Fibroblast of lung (primary cell): Measurements from ENCODE around the gene CLSTN2. TPM values are rescaled to one million over a fixed set of nuclear protein-coding genes. Genes with fewer than 3 reads are reported as not detected.

Source experiments
- DNase-seq, 2 donors: peaks; one replicate each; pipeline versions ENCODE4 v3.0.0 to v3.0.0-alpha.2; 2010; ENCODE audit warnings: low read depth in 2 of 2
- H2AFZ ChIP-seq: 2 replicates; pipeline ENCODE4 v1.5.1; 2012; ENCODE audit warnings: low read length, control low read depth, inconsistent platforms
- H3K27ac ChIP-seq: 2 replicates; pipeline ENCODE4 v1.5.1; 2011; ENCODE audit warnings: low read length, control low read depth; ENCODE audit not compliant: insufficient read depth
- H3K27me3 ChIP-seq: 2 replicates; pipeline ENCODE4 v1.5.1; 2011; ENCODE audit warnings: mild to moderate bottlenecking, low read length; ENCODE audit not compliant: control insufficient read depth, insufficient read depth
- H3K36me3 ChIP-seq: 2 replicates; pipeline ENCODE4 v1.5.1; 2011; ENCODE audit warnings: low read length; ENCODE audit not compliant: control insufficient read depth, insufficient read depth
- H3K4me1 ChIP-seq: 2 replicates; pipeline ENCODE4 v1.5.1; 2011; ENCODE audit warnings: low read length; ENCODE audit not compliant: control insufficient read depth, insufficient read depth; ENCODE audit errors: extremely low read depth
- H3K4me2 ChIP-seq: 2 replicates; pipeline ENCODE4 v1.5.1; 2011; ENCODE audit warnings: low read length, control low read depth; ENCODE audit not compliant: insufficient read depth; ENCODE audit errors: extremely low read depth
- H3K4me3 ChIP-seq, 4 experiments: fragments of 200-600 bp in 1 of 4; sonication (generic) in 1 of 4; replicated peaks in 1 of 4; 2 replicates each; pipeline ENCODE4 v1.5.1; 2011 to 2016; ENCODE audit warnings: low read length in 4 of 4, low read depth in 3 of 4, mild to moderate bottlenecking in 3 of 4, control low read depth in 2 of 4, inconsistent platforms in 1 of 4, mixed read lengths in 1 of 4; ENCODE audit not compliant: insufficient read depth in 1 of 4; ENCODE audit errors: control extremely low read depth in 1 of 4
- H3K79me2 ChIP-seq: 2 replicates; pipeline ENCODE4 v1.5.1; 2012; ENCODE audit warnings: mild to moderate bottlenecking, low read length, inconsistent platforms; ENCODE audit not compliant: control insufficient read depth, insufficient read depth
- H3K9ac ChIP-seq: 2 replicates; pipeline ENCODE4 v1.5.1; 2011; ENCODE audit warnings: mild to moderate bottlenecking, low read length, control low read depth; ENCODE audit not compliant: insufficient read depth
- H3K9me3 ChIP-seq: 2 replicates; pipeline ENCODE4 v1.5.1; 2012; ENCODE audit warnings: low read depth, low read length; ENCODE audit not compliant: control insufficient read depth, insufficient read depth
- H4K20me1 ChIP-seq: 2 replicates; pipeline ENCODE4 v1.5.1; 2011; ENCODE audit warnings: low read length; ENCODE audit not compliant: control insufficient read depth, insufficient read depth; ENCODE audit errors: extremely low read depth
- CTCF ChIP-seq, 2 donors: IDR thresholded peaks in 1 of 2; conservative IDR thresholded peaks in 1 of 2; 1 replicate in 1 of 2; 2 replicates in 1 of 2; pipeline ENCODE4 v1.5.1; 2011 to 2012; ENCODE audit warnings: low read length in 2 of 2, control low read depth in 1 of 2, inconsistent platforms in 1 of 2, low read depth in 1 of 2, mild to moderate bottlenecking in 1 of 2
- EZH2 ChIP-seq: IDR thresholded peaks from 2 replicates; pipeline ENCODE4 v1.5.1; 2012; ENCODE audit warnings: low read length, control low read depth, mild to moderate bottlenecking; ENCODE audit errors: missing control alignments
- polyA plus RNA-seq, 2 donors: library from polyadenylated mRNA; depleted of rRNA in 1 of 2; stranded (reverse) in 1 of 2; unstranded in 1 of 2; fragments of >200 nt; gene quantifications; 2 replicates each; pipeline ENCODE4 v1.2.1, GENCODE V29; 2011 to 2012; ENCODE audit warnings: missing spikeins in 1 of 2
- total RNA-seq: library from RNA; depleted of rRNA; stranded (reverse); fragments of >200 nt; gene quantifications from 2 replicates; pipeline ENCODE4 v1.2.1, GENCODE V29; 2014

CLSTN2 gene
- total and polyA plus RNA-seq, 2 donors (not counting 1 experiment from before 2014, with no cell fraction given) = under 0.01 to 1.3 TPM

- no peak overlapping the region for H2AFZ ChIP-seq
- H3K79me2 ChIP-seq = no peaks in the 10 kb centered on the region
- no peaks in the 10 kb centered on the region for H3K36me3 ChIP-seq
- H3K9me3 ChIP-seq = no peaks in the 10 kb centered on the region
- H3K27me3 ChIP-seq = no peaks in the 10 kb centered on the region
- TF ChIP-seq EZH2 (no peak), CTCF (conservative IDR thresholded peaks at IDR 0.05 in 1 of 2, IDR thresholded peaks at IDR 0.05 in 1 of 2; ENCODE audit: low read depth in 1 of 2, low read length in 2 of 2) (no peak)
- H4K20me1 ChIP-seq = no peaks in the 10 kb centered on the region
- no peak for DNase-seq
- no peak overlapping the region for H3K4me3 ChIP-seq
- H3K27ac ChIP-seq = no peak overlapping the region
- no peak overlapping the region for H3K4me2 ChIP-seq
- no peak overlapping the region for H3K9ac ChIP-seq
- no peaks in the 10 kb centered on the region for H3K4me1 ChIP-seq
Measured at GRCh38 chr3:140355481-140355880, 420.5 kb downstream of the CLSTN2 start.

GRCh38 chr3:140358686-140359085 is 423.7 kb downstream of the CLSTN2 start:
- Histone ChIP-seq H3K4me1 (no peaks in the 10 kb centered on the region), H3K27ac (no peak overlapping the region), H3K79me2 (no peaks in the 10 kb centered on the region), H2AFZ (no peak overlapping the region), H3K9ac (no peak overlapping the region), H3K4me3 (no peak overlapping the region), H3K9me3 (no peaks in the 10 kb centered on the region), H3K27me3 (no peaks in the 10 kb centered on the region), H4K20me1 (no peaks in the 10 kb centered on the region), H3K4me2 (no peak overlapping the region), H3K36me3 (no peaks in the 10 kb centered on the region)
- DNase-seq = no peak
- TF ChIP-seq CTCF (conservative IDR thresholded peaks at IDR 0.05 in 1 of 2, IDR thresholded peaks at IDR 0.05 in 1 of 2; ENCODE audit: low read depth in 1 of 2, low read length in 2 of 2) (no peak), EZH2 (no peak)

- H3K79me2 ChIP-seq = no peaks in the 10 kb centered on the region
- no peak overlapping the region for H3K4me3 ChIP-seq
- no peak overlapping the region for H2AFZ ChIP-seq
- TF ChIP-seq EZH2 (no peak), CTCF (conservative IDR thresholded peaks at IDR 0.05 in 1 of 2, IDR thresholded peaks at IDR 0.05 in 1 of 2; ENCODE audit: low read depth in 1 of 2, low read length in 2 of 2) (no peak)
- no peak overlapping the region for H3K4me2 ChIP-seq
- no peak for DNase-seq
- no peaks in the 10 kb centered on the region for H3K4me1 ChIP-seq
- H3K27me3 ChIP-seq = no peaks in the 10 kb centered on the region
- H4K20me1 ChIP-seq = no peaks in the 10 kb centered on the region
- no peaks in the 10 kb centered on the region for H3K9me3 ChIP-seq
- H3K9ac ChIP-seq = no peak overlapping the region
- no peak overlapping the region for H3K27ac ChIP-seq
- no peaks in the 10 kb centered on the region for H3K36me3 ChIP-seq
Measured at GRCh38 chr3:140359233-140359995, 424.4 kb downstream of the CLSTN2 start.
